BLaER1 treated with 17β-estradiol and CSF1 and Interleukin-3, amounts not matched to agents 10 nM and 100 nM (cell line): Measurements from ENCODE around the gene SPNS2.

Source experiments
- H3K27ac ChIP-seq, 11 experiments: shearing (Covaris generic); formaldehyde crosslinking; 2 replicates each; pipeline ENCODE4 v1.8.1; 2022
- H3K27me3 ChIP-seq, 11 experiments: shearing (Covaris generic); formaldehyde crosslinking; 2 replicates each; pipeline ENCODE4 v1.8.1; 2022
- H3K36me3 ChIP-seq, 11 experiments: shearing (Covaris generic); formaldehyde crosslinking; 2 replicates each; pipeline ENCODE4 v1.8.1; 2022
- H3K4me1 ChIP-seq, 10 experiments: shearing (Covaris generic); formaldehyde crosslinking; 2 replicates each; pipeline ENCODE4 v1.8.1; 2022
- H3K4me2 ChIP-seq, 11 experiments: shearing (Covaris generic); formaldehyde crosslinking; 2 replicates each; pipeline ENCODE4 v1.8.1; 2022
- H3K4me3 ChIP-seq, 10 experiments: shearing (Covaris generic); formaldehyde crosslinking; 2 replicates each; pipeline ENCODE4 v1.8.1; 2022
- H3K9ac ChIP-seq, 11 experiments: shearing (Covaris generic); formaldehyde crosslinking; 2 replicates each; pipeline ENCODE4 v1.8.1; 2022
- H3K9me3 ChIP-seq, 11 experiments: shearing (Covaris generic); formaldehyde crosslinking; replicated peaks in 1 of 11; 2 replicates each; pipeline ENCODE4 v1.8.1; 2022
- H4K20me1 ChIP-seq, 11 experiments: shearing (Covaris generic); formaldehyde crosslinking; 2 replicates each; pipeline ENCODE4 v1.8.1; 2022
- Cebpa-rat ChIP-seq, 11 experiments: shearing (Covaris generic); IDR thresholded peaks; 2 replicates each; pipeline ENCODE4 v1.8.1; 2022

The SPNS2 gene

DNA sequence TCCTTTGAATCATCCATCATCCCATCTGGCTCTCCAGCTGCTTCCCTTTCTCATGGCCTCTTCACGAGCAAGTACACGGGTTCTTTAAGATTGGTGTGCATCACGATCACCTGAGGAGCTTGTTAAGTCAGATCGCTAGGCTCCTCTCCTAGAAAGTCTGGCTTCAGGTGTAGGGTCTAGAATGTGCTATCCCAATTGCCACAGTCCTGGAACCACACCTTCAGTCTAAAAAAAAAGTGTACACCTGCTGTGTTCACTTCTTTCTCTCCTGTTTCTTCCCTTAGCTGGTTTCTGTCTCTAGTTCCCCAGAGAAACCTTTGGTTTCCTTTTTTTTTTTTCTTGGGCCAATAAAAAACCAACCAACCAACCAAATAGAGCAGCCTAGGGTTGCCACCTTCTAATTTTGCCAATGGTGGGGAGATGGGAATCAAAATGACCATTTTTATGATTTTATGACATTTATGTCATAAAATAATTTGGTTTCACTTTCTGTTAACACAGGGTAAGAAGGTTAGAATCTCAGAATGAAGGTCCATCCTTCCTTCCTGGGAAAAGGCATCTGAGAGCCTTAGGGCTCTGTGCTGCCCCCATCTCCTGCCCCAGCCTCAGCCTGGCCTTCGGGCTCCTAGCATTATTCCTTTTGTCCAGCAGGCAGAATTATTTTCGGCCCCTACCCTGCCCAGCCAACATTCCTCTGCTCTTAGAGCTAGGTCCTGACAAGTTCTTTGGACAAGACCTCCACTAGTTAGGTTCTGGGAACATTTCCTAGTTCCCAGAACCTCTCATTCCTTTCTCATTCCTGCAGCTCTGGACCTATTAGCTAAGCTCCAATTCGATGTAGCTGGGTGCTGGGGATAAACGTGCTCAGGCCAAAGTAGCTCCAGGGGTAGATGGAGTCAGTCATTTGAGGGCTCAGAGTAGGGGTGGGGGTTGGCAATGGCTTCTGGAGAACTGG is 63.6 kb downstream of the SPNS2 start:
- no peaks in the 10 kb centered on the region for H3K27me3 ChIP-seq
- H3K4me1 ChIP-seq: peaks cover 7 to 48% (median 36%) of the 10 kb centered on the region in 10 experiments; a peak in 17 of 20 replicates
- no peaks in the 10 kb centered on the region for H3K9me3 ChIP-seq
- H3K9ac ChIP-seq: peak overlapping the region in 1 of 11 experiments; percentile 5; a peak in 1 of 22 replicates
- 0 out of 22 replicates have a peak overlapping the region, but pooled peaks of 1 of the 11 experiments have one; percentile 19 for H3K27ac ChIP-seq
- H3K4me2 ChIP-seq: peak overlapping the region in 9 of 11 experiments; percentile 18 to 79 (median 62); a peak in 18 of 22 replicates
- no peaks in the 10 kb centered on the region for H4K20me1 ChIP-seq
- H3K4me3 ChIP-seq: no peak overlapping the region
- no peak for TF ChIP-seq Cebpa-rat (IDR thresholded peaks at IDR 0.05)
- H3K36me3 ChIP-seq: no peaks in the 10 kb centered on the region

DNA sequence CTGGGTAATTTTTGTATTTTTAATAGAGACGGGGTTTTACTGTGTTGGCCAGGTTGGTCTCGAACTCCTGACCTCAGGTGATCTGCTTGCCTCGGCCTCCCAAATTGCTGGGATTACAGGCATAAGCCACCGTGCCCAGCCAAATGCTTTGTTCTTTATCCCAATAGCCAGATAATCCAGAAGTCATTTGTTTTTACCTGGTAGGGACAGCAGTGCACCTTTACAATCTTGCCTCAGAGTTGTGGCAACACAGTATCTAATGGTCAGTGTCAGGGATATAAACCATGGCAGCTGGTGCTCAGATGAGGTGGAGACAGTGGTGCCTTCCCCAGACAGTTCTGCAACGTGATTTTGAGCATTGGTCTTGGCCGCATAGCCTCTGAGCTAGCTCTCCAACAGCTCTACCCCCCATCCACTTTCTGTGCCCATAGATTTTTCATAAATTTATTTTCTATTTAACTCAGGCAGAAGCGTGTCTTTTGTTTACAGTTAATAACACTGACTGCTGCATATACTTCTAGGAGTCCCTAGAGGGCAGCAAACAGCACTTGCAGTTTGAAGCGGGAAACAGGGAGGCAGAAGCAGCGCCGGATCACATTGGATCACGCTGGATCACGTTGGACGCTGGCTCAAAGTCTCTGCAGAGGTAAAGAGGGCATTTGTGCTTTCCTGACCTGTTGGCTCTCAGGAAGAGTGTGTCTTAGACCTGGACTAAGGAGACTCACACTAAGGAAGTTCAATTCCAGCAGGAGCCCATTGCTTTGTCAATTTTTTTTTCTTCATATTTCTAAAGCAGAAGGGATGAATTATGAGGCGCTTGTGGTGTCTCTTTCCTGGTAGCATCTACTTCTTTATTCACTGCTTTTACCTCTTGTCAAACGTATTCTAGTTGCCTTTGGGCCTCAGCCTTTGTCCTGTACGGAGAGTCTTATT is 66.8 kb downstream of the SPNS2 start:
- no peak for TF ChIP-seq Cebpa-rat (IDR thresholded peaks at IDR 0.05)
- H3K36me3 ChIP-seq: no peaks in the 10 kb centered on the region
- H3K4me1 ChIP-seq: peaks cover 7 to 40% (median 27%) of the 10 kb centered on the region in 10 experiments; a peak in 17 of 20 replicates
- no peaks in the 10 kb centered on the region for H4K20me1 ChIP-seq
- H3K4me3 ChIP-seq: no peak overlapping the region
- no peaks in the 10 kb centered on the region for H3K9me3 ChIP-seq
- no peaks in the 10 kb centered on the region for H3K27me3 ChIP-seq
- H3K4me2 ChIP-seq: peak overlapping the region; percentile 21 to 61 (median 50); a peak in 16 of 22 replicates
- peak overlapping the region in 4 of 11 experiments; percentile 17 to 44 (median 20); a peak in 4 of 22 replicates for H3K9ac ChIP-seq
- no peak overlapping the region for H3K27ac ChIP-seq

DNA sequence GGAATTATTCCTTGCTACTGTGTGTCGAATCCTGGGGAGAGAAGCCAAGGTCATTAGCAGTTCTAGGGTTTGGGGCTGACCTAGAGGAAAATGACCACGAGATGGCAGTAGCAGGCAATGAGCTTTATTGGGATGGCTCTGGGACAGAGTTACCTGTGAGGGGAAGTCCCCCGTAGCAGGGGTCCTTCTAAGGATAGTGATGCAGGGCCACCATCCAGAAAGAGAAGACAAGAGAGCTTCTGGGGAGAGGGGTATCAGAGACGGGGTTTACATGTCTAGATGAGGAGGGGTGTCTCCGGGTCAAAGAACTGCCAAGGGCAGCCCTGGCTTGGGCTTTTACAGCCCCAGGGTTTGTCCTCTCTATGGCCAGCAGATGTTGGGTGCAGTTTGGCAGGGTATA is 68.1 kb downstream of the SPNS2 start:
- Histone ChIP-seq H3K4me1 (peaks cover 7 to 26% (median 14%) of the 10 kb centered on the region in 10 experiments; a peak in 17 of 20 replicates), H3K9me3 (no peaks in the 10 kb centered on the region), H3K4me3 (no peak overlapping the region), H4K20me1 (no peaks in the 10 kb centered on the region), H3K4me2 (no peak overlapping the region), H3K27me3 (no peaks in the 10 kb centered on the region), H3K27ac (no peak overlapping the region), H3K36me3 (no peaks in the 10 kb centered on the region), H3K9ac (no peak overlapping the region)
- no peak for TF ChIP-seq Cebpa-rat (IDR thresholded peaks at IDR 0.05)

GRCh38 chr17:4569591-4569990 is 70.9 kb downstream of the SPNS2 start:
- Histone ChIP-seq H3K4me2 (peak overlapping the region in 3 of 11 experiments; percentile 4 to 12 (median 6); a peak in 3 of 22 replicates), H3K9ac (no peak overlapping the region), H3K27ac (no peak overlapping the region), H3K9me3 (no peaks in the 10 kb centered on the region), H3K4me3 (no peak overlapping the region), H4K20me1 (no peaks in the 10 kb centered on the region), H3K4me1 (peaks cover 0 to 16% (median 9%) of the 10 kb centered on the region in 10 experiments; a peak in 12 of 20 replicates), H3K36me3 (no peaks in the 10 kb centered on the region), H3K27me3 (no peaks in the 10 kb centered on the region)
- no peak for TF ChIP-seq Cebpa-rat (IDR thresholded peaks at IDR 0.05)

GRCh38 chr17:4572131-4572530 is 73.5 kb downstream of the SPNS2 start:
- H3K4me3 ChIP-seq: no peak overlapping the region
- no peaks in the 10 kb centered on the region for H3K27me3 ChIP-seq
- TF ChIP-seq Cebpa-rat (IDR thresholded peaks at IDR 0.05): no peak
- no peak overlapping the region for H3K4me2 ChIP-seq
- no peaks in the 10 kb centered on the region for H3K36me3 ChIP-seq
- no peak overlapping the region for H3K27ac ChIP-seq
- H3K9ac ChIP-seq: no peak overlapping the region
- no peaks in the 10 kb centered on the region for H3K9me3 ChIP-seq
- H4K20me1 ChIP-seq: no peaks in the 10 kb centered on the region
- peaks cover 10 to 26% (median 17%) of the 10 kb centered on the region in 10 experiments for H3K4me1 ChIP-seq

DNA sequence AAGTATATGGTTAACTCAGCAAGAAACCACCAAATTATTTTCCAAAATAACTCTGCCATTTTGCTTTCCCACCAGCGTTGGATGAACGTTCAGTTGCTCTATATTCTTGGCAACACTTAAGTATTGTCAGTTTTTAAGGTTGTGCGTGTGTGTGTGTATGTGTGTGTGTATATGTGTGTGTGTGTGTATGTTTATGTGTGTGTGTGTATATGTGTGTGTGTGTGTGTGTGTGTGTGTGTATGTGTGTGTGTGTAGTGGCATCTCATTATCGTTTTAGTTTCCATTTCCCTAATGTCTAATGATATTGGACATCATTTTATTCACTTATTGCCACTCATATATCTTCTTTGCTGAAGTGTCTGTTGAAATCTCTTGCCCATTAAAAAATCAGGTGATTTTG is 74.4 kb downstream of the SPNS2 start:
- no peak overlapping the region for H3K4me3 ChIP-seq
- no peak overlapping the region for H3K27ac ChIP-seq
- peak overlapping the region in 1 of 11 experiments; percentile 34; a peak in 1 of 22 replicates for H3K4me2 ChIP-seq
- H3K36me3 ChIP-seq: no peaks in the 10 kb centered on the region
- H3K9ac ChIP-seq: no peak overlapping the region
- no peaks in the 10 kb centered on the region for H3K27me3 ChIP-seq
- H3K9me3 ChIP-seq: no peaks in the 10 kb centered on the region
- no peaks in the 10 kb centered on the region for H4K20me1 ChIP-seq
- H3K4me1 ChIP-seq: peaks cover 15 to 31% (median 21%) of the 10 kb centered on the region in 10 experiments
- TF ChIP-seq Cebpa-rat (IDR thresholded peaks at IDR 0.05): no peak

DNA sequence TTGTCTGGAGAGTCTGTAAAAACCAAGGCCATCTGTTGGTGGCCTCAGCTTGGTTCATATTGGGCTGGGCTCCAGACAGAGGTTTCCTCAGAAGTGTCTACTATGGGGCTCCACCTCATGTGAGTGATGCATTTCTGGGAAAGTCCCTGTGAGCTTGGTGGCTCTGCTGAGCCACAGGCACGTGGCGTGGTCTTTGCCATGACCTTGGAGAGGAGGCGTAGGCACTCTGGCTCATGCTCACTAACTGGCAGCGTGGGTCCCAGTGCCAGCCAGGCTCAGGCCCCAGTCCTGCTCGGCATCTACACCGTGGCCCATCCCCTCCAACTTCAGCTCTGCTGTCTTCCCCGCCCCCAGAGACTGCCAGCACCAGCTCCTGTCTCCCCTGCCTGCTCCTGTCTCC is 75.0 kb downstream of the SPNS2 start:
- peaks cover 15 to 31% (median 21%) of the 10 kb centered on the region in 10 experiments for H3K4me1 ChIP-seq
- no peaks in the 10 kb centered on the region for H3K27me3 ChIP-seq
- H3K4me3 ChIP-seq: no peak overlapping the region
- no peak for TF ChIP-seq Cebpa-rat (IDR thresholded peaks at IDR 0.05)
- peak overlapping the region in 3 of 11 experiments; percentile 27 to 72 (median 34); a peak in 6 of 22 replicates for H3K4me2 ChIP-seq
- H3K36me3 ChIP-seq: no peaks in the 10 kb centered on the region
- H3K27ac ChIP-seq: no peak overlapping the region
- H4K20me1 ChIP-seq: no peaks in the 10 kb centered on the region
- H3K9ac ChIP-seq: 0 out of 22 replicates have a peak overlapping the region, but pooled peaks of 1 of the 11 experiments have one; percentile 17
- H3K9me3 ChIP-seq: no peaks in the 10 kb centered on the region

GRCh38 chr17:4574448-4575045 is 75.9 kb downstream of the SPNS2 start:
- no peaks in the 10 kb centered on the region for H4K20me1 ChIP-seq
- H3K9me3 ChIP-seq: no peaks in the 10 kb centered on the region
- no peak overlapping the region for H3K4me2 ChIP-seq
- no peaks in the 10 kb centered on the region for H3K27me3 ChIP-seq
- no peak overlapping the region for H3K9ac ChIP-seq
- H3K27ac ChIP-seq: no peak overlapping the region
- TF ChIP-seq Cebpa-rat (IDR thresholded peaks at IDR 0.05): no peak
- no peaks in the 10 kb centered on the region for H3K36me3 ChIP-seq
- H3K4me1 ChIP-seq: peaks cover 15 to 29% (median 21%) of the 10 kb centered on the region in 10 experiments
- H3K4me3 ChIP-seq: no peak overlapping the region
